GM19438 (cell line): ENCODE measurements around the gene RPS6KL1.

ENCODE experiments used
- ATAC-seq: cut with Tn5 transposase; IDR thresholded peaks from one replicate; pipeline ENCODE4 v1.9.1; 2021; ENCODE audit warnings: low read depth; ENCODE audit not compliant: unreplicated experiment

Gene RPS6KL1

GRCh38 chr14:74915826-74916225 lies 7.2 kb downstream of the RPS6KL1 start:
- ATAC-seq, result no peak

- ATAC-seq, result no peak
Measured at GRCh38 chr14:74915426-74915825, 7.6 kb downstream of the RPS6KL1 start.

- ATAC-seq, result no peak
Measured at GRCh38 chr14:74913986-74914573, 9.0 kb downstream of the RPS6KL1 start.

- no peak for ATAC-seq
Measured at GRCh38 chr14:74913393-74913910, 9.6 kb downstream of the RPS6KL1 start.

GRCh38 chr14:74912801-74913200 lies 10.3 kb downstream of the RPS6KL1 start:
- no peak for ATAC-seq

GRCh38 chr14:74912111-74912510 lies 10.9 kb downstream of the RPS6KL1 start:
- no peak for ATAC-seq

GRCh38 chr14:74911704-74912103 lies 11.4 kb downstream of the RPS6KL1 start:
- ATAC-seq, result no peak

- ATAC-seq, result no peak
Measured at GRCh38 chr14:74911221-74911620, 11.8 kb downstream of the RPS6KL1 start.

- no peak for ATAC-seq
Measured at GRCh38 chr14:74910556-74910955, 12.5 kb downstream of the RPS6KL1 start.

GRCh38 chr14:74909911-74910310 lies 13.1 kb downstream of the RPS6KL1 start:
- no peak for ATAC-seq

GRCh38 chr14:74909501-74909900 lies 13.6 kb downstream of the RPS6KL1 start:
- ATAC-seq, result no peak

- no peak for ATAC-seq
Measured at GRCh38 chr14:74908861-74909341, 14.2 kb downstream of the RPS6KL1 start.

- no peak for ATAC-seq
Measured at GRCh38 chr14:74907744-74908143, 15.3 kb downstream of the RPS6KL1 start.

GRCh38 chr14:74906925-74907521 lies 16.0 kb downstream of the RPS6KL1 start:
- no peak for ATAC-seq

GRCh38 chr14:74905595-74906142 lies 17.4 kb downstream of the RPS6KL1 start:
- no peak for ATAC-seq

GRCh38 chr14:74904635-74905503 lies 18.2 kb downstream of the RPS6KL1 start:
- ATAC-seq, result no peak

- no peak for ATAC-seq
Measured at GRCh38 chr14:74902941-74903705, 19.9 kb downstream of the RPS6KL1 start.

- ATAC-seq, result no peak
Measured at GRCh38 chr14:74898694-74899093, 24.4 kb downstream of the RPS6KL1 start.

GRCh38 chr14:74898083-74898482 lies 25.0 kb downstream of the RPS6KL1 start:
- ATAC-seq, result no peak

GRCh38 chr14:74897642-74898041 lies 25.4 kb downstream of the RPS6KL1 start:
- no peak for ATAC-seq
